A549 (cell line): Measurements from ENCODE around the gene ZNF865. TPM values are rescaled to one million over a fixed set of nuclear protein-coding genes. Genes with fewer than 3 reads are reported as not detected.

Experiments used
- ATAC-seq, 2 experiments: fragments of 200-7000 bp in 1 of 2; fragments of >200 bp in 1 of 2; cut with Nextera tagmentation in 1 of 2; cut with Tn5 transposase in 1 of 2; 3 replicates each; pipeline versions ENCODE4 v1.8.0 to v1.9.1; 2018 to 2020; ENCODE audit warnings: mild to moderate bottlenecking in 1 of 2, moderate library complexity in 1 of 2
- CTCF ChIA-PET: fragments of 300-600 bp; sonication (Branson Sonifier 250); formaldehyde crosslinking; extraction: SDS; loops from one replicate; lab custom pipeline; 2021; ENCODE audit warnings: antibody characterized with exemption, inconsistent platforms; lab: Yijun Ruan, JAX
- POLR2A ChIA-PET: fragments of 350-600 bp; formaldehyde crosslinking; extraction: SDS; loops from one replicate; lab custom pipeline; 2021; ENCODE audit warnings: antibody characterized with exemption, inconsistent platforms; lab: Yijun Ruan, JAX
- DNase-seq, 2 experiments: peaks; one replicate each; pipeline versions ENCODE4 v3.0.0 to v3.0.0-alpha.2; 2011 to 2016; ENCODE audit warnings: low read depth in 1 of 2, low spot score in 1 of 2
- FAIRE-seq: peaks from 2 replicates; lab custom pipeline; 2011; peaks lifted over from hg19 to GRCh38; lab: Jason Lieb, UNC
- H3K27ac ChIP-seq, 2 experiments: fragments of >200 bp; sonication (Bioruptor Twin); formaldehyde crosslinking; 3 replicates each; pipeline ENCODE4 v1.5.1; 2016 to 2017
- H3K4me1 ChIP-seq: fragments of >200 bp; sonication (Bioruptor Twin); formaldehyde crosslinking; 3 replicates; pipeline ENCODE4 v1.6.1; 2016
- H3K4me2 ChIP-seq: fragments of >200 bp; sonication (Bioruptor Twin); formaldehyde crosslinking; 3 replicates; pipeline ENCODE4 v1.6.1; 2016
- H3K4me3 ChIP-seq: fragments of >200 bp; sonication (Bioruptor Twin); formaldehyde crosslinking; 3 replicates; pipeline ENCODE4 v1.5.1; 2016
- H3K9me3 ChIP-seq: fragments of >200 bp; sonication (Bioruptor Twin); formaldehyde crosslinking; 3 replicates; pipeline ENCODE4 v1.6.1; 2016
- CBX2 ChIP-seq: fragments of 200-600 bp; sonication (generic); IDR thresholded peaks from 2 replicates; pipeline ENCODE4 v1.6.1; 2016; ENCODE audit warnings: low read depth, mild to moderate bottlenecking, borderline replicate concordance
- CEBPB ChIP-seq, 2 experiments: fragments of >200 bp in 1 of 2; sonication (Bioruptor Twin) in 1 of 2; formaldehyde crosslinking in 1 of 2; IDR thresholded peaks; 2 replicates each; pipeline ENCODE4 v1.6.1; 2012 to 2016
- CHD4 ChIP-seq: fragments of 200-600 bp; sonication (generic); IDR thresholded peaks from 2 replicates; pipeline ENCODE4 v1.6.1; 2016; ENCODE audit warnings: antibody characterized with exemption, mild to moderate bottlenecking, borderline replicate concordance
- EHF ChIP-seq: fragments of 250-450 bp; sonication (Bioruptor Pico); IDR thresholded peaks from 2 replicates; pipeline ENCODE4 v1.5.0; 2020; ENCODE audit warnings: mild to moderate bottlenecking
- EP300 ChIP-seq, 2 experiments: fragments of >200 bp; sonication (Bioruptor Twin); formaldehyde crosslinking; IDR thresholded peaks; 2 replicates in 1 of 2; 3 replicates in 1 of 2; pipeline ENCODE4 v1.6.1; 2016 to 2017
- ESRRA ChIP-seq: fragments of 150-350 bp; IDR thresholded peaks from 2 replicates; pipeline ENCODE4 v1.6.1; 2014; ENCODE audit warnings: mild to moderate bottlenecking, low read length, borderline replicate concordance
- FOSB ChIP-seq: fragments of 250-450 bp; sonication (Bioruptor Pico); IDR thresholded peaks from 2 replicates; pipeline ENCODE4 v1.5.0; 2020; ENCODE audit warnings: mild to moderate bottlenecking, moderate library complexity
- FOSL2 ChIP-seq, 2 experiments: fragments of 450-650 bp in 1 of 2; fragments of >200 bp in 1 of 2; sonication (Bioruptor Twin) in 1 of 2; formaldehyde crosslinking; IDR thresholded peaks; 2 replicates each; pipeline versions ENCODE4 v1.5.0 to v1.6.1; 2016 to 2020; ENCODE audit warnings: mild to moderate bottlenecking in 1 of 2, moderate library complexity in 1 of 2
- HEYL ChIP-seq: fragments of 250-450 bp; sonication (Bioruptor Pico); IDR thresholded peaks from 2 replicates; pipeline ENCODE4 v1.8.0; 2021; ENCODE audit warnings: mild to moderate bottlenecking, moderate library complexity
- JUN ChIP-seq, 2 experiments: fragments of >200 bp; sonication (Bioruptor Twin); formaldehyde crosslinking; IDR thresholded peaks; 2 replicates in 1 of 2; 3 replicates in 1 of 2; pipeline ENCODE4 v1.6.1; 2016 to 2017
- JUNB ChIP-seq: fragments of >200 bp; sonication (Bioruptor Twin); formaldehyde crosslinking; IDR thresholded peaks from 2 replicates; pipeline ENCODE4 v1.6.1; 2016
- KDM5A ChIP-seq: fragments of 200-600 bp; sonication (generic); IDR thresholded peaks from 2 replicates; pipeline ENCODE4 v1.6.1; 2016; ENCODE audit warnings: antibody characterized with exemption, mild to moderate bottlenecking
- MAX ChIP-seq: IDR thresholded peaks from 2 replicates; pipeline ENCODE4 v1.6.1; 2012
- MYC ChIP-seq: IDR thresholded peaks from 2 replicates; pipeline ENCODE4 v1.6.1; 2012; ENCODE audit warnings: mild to moderate bottlenecking, inconsistent platforms, low read length, improper control_type of control experiment, borderline replicate concordance
- NFE2L2 ChIP-seq: fragments of 150-350 bp; conservative IDR thresholded peaks from 2 replicates; pipeline ENCODE4 v1.6.1; 2014; ENCODE audit warnings: low read length
- PHF8 ChIP-seq: fragments of 200-600 bp; sonication (generic); IDR thresholded peaks from 2 replicates; pipeline ENCODE4 v1.6.1; 2016; ENCODE audit warnings: low read depth, mild to moderate bottlenecking, antibody characterized with exemption, moderate library complexity, borderline replicate concordance
- POLR2A ChIP-seq: IDR thresholded peaks from 2 replicates; pipeline ENCODE4 v1.6.1; 2012; ENCODE audit warnings: mild to moderate bottlenecking, low read length
- RARB ChIP-seq: fragments of 250-450 bp; sonication (Bioruptor Pico); IDR thresholded peaks from 2 replicates; pipeline ENCODE4 v1.8.0; 2021; ENCODE audit warnings: mild to moderate bottlenecking, moderate library complexity
- RFX5 ChIP-seq: fragments of 450-650 bp; IDR thresholded peaks from 2 replicates; pipeline ENCODE4 v1.7.1; 2014; ENCODE audit warnings: antibody characterized with exemption, mild to moderate bottlenecking, moderate library complexity
- RNF2 ChIP-seq: fragments of 200-600 bp; sonication (generic); IDR thresholded peaks from 2 replicates; pipeline ENCODE4 v1.6.1; 2016; ENCODE audit warnings: low read depth, mild to moderate bottlenecking, antibody characterized with exemption, moderate library complexity, borderline replicate concordance
- SREBF2 ChIP-seq: fragments of 450-650 bp; IDR thresholded peaks from 2 replicates; pipeline ENCODE4 v1.6.1; 2014; ENCODE audit warnings: mild to moderate bottlenecking, moderate library complexity
- TFCP2L1 ChIP-seq: fragments of 250-450 bp; sonication (Bioruptor Pico); IDR thresholded peaks from 2 replicates; pipeline ENCODE4 v1.5.0; 2021; ENCODE audit warnings: mild to moderate bottlenecking
- TP53 ChIP-seq: fragments of 250-450 bp; sonication (Bioruptor Pico); IDR thresholded peaks from 2 replicates; pipeline ENCODE4 v1.5.0; 2021; ENCODE audit warnings: mild to moderate bottlenecking, moderate library complexity
- ZC3H11A ChIP-seq: fragments of 450-650 bp; IDR thresholded peaks from 2 replicates; pipeline ENCODE4 v1.6.1; 2014; ENCODE audit warnings: antibody characterized with exemption, mild to moderate bottlenecking
- ZNF302 ChIP-seq: fragments of 250-450 bp; sonication (Bioruptor Pico); IDR thresholded peaks from 2 replicates; pipeline ENCODE4 v1.9.0; 2021; ENCODE audit warnings: inconsistent platforms, mild to moderate bottlenecking, moderate library complexity
- ZSCAN20 ChIP-seq: fragments of 250-450 bp; sonication (Bioruptor Pico); IDR thresholded peaks from 2 replicates; pipeline ENCODE4 v1.8.0; 2022; ENCODE audit warnings: mild to moderate bottlenecking, moderate library complexity
- whole genome bisulfite sequencing: methylation state at CpG from one replicate; pipeline ENCODE4 v1.1.6; 2017; ENCODE audit errors: missing lambda C conversion rate; 5-methylcytosine and 5-hydroxymethylcytosine counted together
- polyA plus RNA-seq, 4 experiments: library from polyadenylated mRNA; depleted of rRNA in 3 of 4; stranded (reverse); fragments of >200 nt; fragmentation: RNase III in 1 of 4; extraction: RNeasy Plus Mini Kit Qiagen cat#74134 plus additional on column Dnase treatment in 1 of 4; gene quantifications; 2 replicates in 3 of 4; 3 replicates in 1 of 4; pipeline ENCODE4 v1.2.3, GENCODE V29; 2011 to 2017
- TF ChIP-seq, protein P1 (sequence below): fragments of 200-600 bp; sonication (generic); IDR thresholded peaks from 2 replicates; pipeline ENCODE4 v1.6.1; 2016; ENCODE audit warnings: antibody characterized with exemption, mild to moderate bottlenecking, moderate library complexity
- TF ChIP-seq, protein P2 (sequence below): fragments of >200 bp; sonication (Bioruptor Twin); formaldehyde crosslinking; IDR thresholded peaks from 3 replicates; pipeline ENCODE4 v1.6.1; 2016

Gene ZNF865
- polyA plus RNA-seq, 2 of the 4 experiments (the other 2 are of a cell fraction), result 2.1 to 7.9 TPM

DNA sequence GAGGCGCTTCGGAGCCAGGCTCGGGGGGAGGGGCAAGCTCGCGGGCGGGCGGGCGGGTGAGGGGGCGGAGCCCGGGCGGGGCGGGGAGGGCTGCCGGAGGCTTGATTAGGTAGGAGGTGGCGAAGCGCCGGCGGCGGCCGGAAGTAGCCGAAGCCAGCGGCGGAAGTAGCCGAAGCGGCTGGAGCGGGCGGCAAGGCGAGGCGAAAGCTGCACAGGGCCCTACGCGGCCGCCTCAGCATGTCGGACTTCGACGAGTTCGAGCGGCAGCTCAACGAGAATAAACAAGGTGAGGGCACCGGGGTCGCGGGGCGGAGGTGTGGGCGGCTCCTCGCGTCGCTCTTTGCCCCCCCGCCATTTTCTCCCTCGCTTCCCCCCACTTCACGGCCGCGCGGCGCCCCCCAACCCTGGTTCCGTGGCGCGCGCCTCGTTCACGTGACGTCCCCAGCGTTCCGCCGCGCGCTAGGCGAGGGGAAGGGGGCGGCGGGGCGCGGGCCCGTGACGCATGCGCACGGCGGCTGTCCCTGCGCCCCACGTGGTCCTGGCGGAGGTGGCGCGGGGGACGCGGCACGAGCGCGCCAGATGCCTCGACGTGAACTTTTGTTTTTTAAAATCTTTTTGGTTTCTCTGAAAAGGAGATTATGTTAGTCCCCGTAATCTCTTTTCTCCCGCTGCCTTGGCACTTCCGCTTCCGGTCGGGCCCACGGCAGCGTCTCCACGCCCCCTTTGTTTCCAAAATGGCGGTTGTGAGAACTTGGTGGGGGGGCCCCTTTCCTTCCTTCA lies 49.6 kb downstream of the ZNF865 start, which contains the start of gene U2AF2 (continued):
- TF ChIP-seq KDM5A (no peak), ZNF302 (no peak), RFX5 (no peak), MYC (peak; percentile 98), JUN (IDR thresholded peaks at IDR 0.05) (peak; percentile 82 to 96), FOSB (CRISPR knock-in tag) (no peak; the same call in 1 of the 2 replicates), JUNB (no peak), POLR2A (peak; percentile 84), CBX2 (no peak), ZSCAN20 (CRISPR knock-in tag) (no peak), EHF (CRISPR knock-in tag) (no peak), PHF8 (peak; percentile 76; the same call in 1 of the 2 replicates), TP53 (CRISPR knock-in tag) (peak; percentile 49; the same call in 1 of the 2 replicates), RNF2 (no peak), RARB (CRISPR knock-in tag) (no peak), FOSL2 (IDR thresholded peaks at IDR 0.05) (no peak), FOSL2 (CRISPR knock-in tag; IDR thresholded peaks at IDR 0.05) (peak; percentile 13), SREBF2 (no peak), MAX (peak; percentile 99), CEBPB (IDR thresholded peaks at IDR 0.05) (no peak), EP300 (IDR thresholded peaks at IDR 0.05) (no peak), NFE2L2 (no peak), HEYL (CRISPR knock-in tag) (no peak), CHD4 (no peak)
- TF ChIP-seq, protein P1, sequence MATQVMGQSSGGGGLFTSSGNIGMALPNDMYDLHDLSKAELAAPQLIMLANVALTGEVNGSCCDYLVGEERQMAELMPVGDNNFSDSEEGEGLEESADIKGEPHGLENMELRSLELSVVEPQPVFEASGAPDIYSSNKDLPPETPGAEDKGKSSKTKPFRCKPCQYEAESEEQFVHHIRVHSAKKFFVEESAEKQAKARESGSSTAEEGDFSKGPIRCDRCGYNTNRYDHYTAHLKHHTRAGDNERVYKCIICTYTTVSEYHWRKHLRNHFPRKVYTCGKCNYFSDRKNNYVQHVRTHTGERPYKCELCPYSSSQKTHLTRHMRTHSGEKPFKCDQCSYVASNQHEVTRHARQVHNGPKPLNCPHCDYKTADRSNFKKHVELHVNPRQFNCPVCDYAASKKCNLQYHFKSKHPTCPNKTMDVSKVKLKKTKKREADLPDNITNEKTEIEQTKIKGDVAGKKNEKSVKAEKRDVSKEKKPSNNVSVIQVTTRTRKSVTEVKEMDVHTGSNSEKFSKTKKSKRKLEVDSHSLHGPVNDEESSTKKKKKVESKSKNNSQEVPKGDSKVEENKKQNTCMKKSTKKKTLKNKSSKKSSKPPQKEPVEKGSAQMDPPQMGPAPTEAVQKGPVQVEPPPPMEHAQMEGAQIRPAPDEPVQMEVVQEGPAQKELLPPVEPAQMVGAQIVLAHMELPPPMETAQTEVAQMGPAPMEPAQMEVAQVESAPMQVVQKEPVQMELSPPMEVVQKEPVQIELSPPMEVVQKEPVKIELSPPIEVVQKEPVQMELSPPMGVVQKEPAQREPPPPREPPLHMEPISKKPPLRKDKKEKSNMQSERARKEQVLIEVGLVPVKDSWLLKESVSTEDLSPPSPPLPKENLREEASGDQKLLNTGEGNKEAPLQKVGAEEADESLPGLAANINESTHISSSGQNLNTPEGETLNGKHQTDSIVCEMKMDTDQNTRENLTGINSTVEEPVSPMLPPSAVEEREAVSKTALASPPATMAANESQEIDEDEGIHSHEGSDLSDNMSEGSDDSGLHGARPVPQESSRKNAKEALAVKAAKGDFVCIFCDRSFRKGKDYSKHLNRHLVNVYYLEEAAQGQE, result no peak
- TF ChIP-seq, protein P2, sequence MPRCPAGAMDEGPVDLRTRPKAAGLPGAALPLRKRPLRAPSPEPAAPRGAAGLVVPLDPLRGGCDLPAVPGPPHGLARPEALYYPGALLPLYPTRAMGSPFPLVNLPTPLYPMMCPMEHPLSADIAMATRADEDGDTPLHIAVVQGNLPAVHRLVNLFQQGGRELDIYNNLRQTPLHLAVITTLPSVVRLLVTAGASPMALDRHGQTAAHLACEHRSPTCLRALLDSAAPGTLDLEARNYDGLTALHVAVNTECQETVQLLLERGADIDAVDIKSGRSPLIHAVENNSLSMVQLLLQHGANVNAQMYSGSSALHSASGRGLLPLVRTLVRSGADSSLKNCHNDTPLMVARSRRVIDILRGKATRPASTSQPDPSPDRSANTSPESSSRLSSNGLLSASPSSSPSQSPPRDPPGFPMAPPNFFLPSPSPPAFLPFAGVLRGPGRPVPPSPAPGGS, result peak; percentile 94

- Histone ChIP-seq H3K27ac (peak overlapping the region; percentile 96 to 98), H3K4me2 (peak overlapping the region; percentile 91), H3K4me1 (peaks cover 41% of the 10 kb centered on the region), H3K4me3 (peak overlapping the region; percentile 68), H3K9me3 (no peaks in the 10 kb centered on the region)
- no peak for FAIRE-seq
- no peak for DNase-seq
- TF ChIP-seq ZC3H11A (no peak), TFCP2L1 (CRISPR knock-in tag) (no peak), CEBPB (IDR thresholded peaks at IDR 0.05) (no peak), KDM5A (peak; percentile 85), FOSB (CRISPR knock-in tag) (no peak), ESRRA (no peak), PHF8 (no peak)
- ChIA-PET POLR2A (no interaction called here), CTCF (interaction anchor here (1.1 to 2.3 kb wide), 2 partner anchors 15 to 23 kb away, joined by 3 to 30 read pairs; no protein-coding TSS in a partner anchor)
- no peak for ATAC-seq
- WGBS, result 2% methylated on average over 19 of the region's 19 CpGs
Observed at GRCh38 chr19:55655648-55656040, 50.2 kb downstream of the ZNF865 start.
